HEK293 (cell line): ENCODE results near the gene HSD17B12.
A peak's percentile ranks its signal among the peaks of the same experiment; 100 is the strongest.

Experiments used
- CTCF ChIA-PET: fragments of 350-600 bp; formaldehyde crosslinking; extraction: SDS; loops from one replicate; lab custom pipeline; 2021; ENCODE audit warnings: antibody characterized with exemption; lab: Yijun Ruan, JAX
- POLR2A ChIA-PET: fragments of 300-600 bp; formaldehyde crosslinking; extraction: SDS; loops from one replicate; lab custom pipeline; 2020; ENCODE audit warnings: antibody characterized with exemption, inconsistent platforms; lab: Yijun Ruan, JAX
- H3K27ac ChIP-seq: fragments of 200-500 bp; sonication (Bioruptor generic); 2 replicates; pipeline ENCODE4 v1.5.1; 2014; ENCODE audit warnings: low read depth, low read length, control low read depth, inconsistent platforms; ENCODE audit errors: extremely low read depth
- H3K36me3 ChIP-seq, 2 experiments: fragments of 200-500 bp in 1 of 2; sonication (Bioruptor generic) in 1 of 2; 1 replicate in 1 of 2; 2 replicates in 1 of 2; pipeline ENCODE4 v1.5.1; 2014 to 2017; ENCODE audit warnings: inconsistent platforms in 2 of 2, low read length in 2 of 2; ENCODE audit not compliant: control insufficient read depth in 2 of 2, insufficient read depth in 1 of 2
- H3K4me1 ChIP-seq: fragments of 200-500 bp; sonication (Bioruptor generic); 2 replicates; pipeline ENCODE4 v1.5.1; 2014; ENCODE audit warnings: mild to moderate bottlenecking, low read length, inconsistent platforms; ENCODE audit not compliant: control insufficient read depth, insufficient read depth
- H3K4me3 ChIP-seq: 2 replicates; pipeline ENCODE4 v1.5.1; 2011; ENCODE audit warnings: low read depth, mild to moderate bottlenecking, control low read depth, low read length, moderate library complexity
- H3K9me3 ChIP-seq: fragments of 200-500 bp; sonication (Bioruptor generic); 2 replicates; pipeline ENCODE4 v1.5.1; 2014; ENCODE audit warnings: low read depth, low read length, inconsistent platforms; ENCODE audit not compliant: control insufficient read depth, insufficient read depth
- BCL6B ChIP-seq: fragments of 450-650 bp; formaldehyde crosslinking; IDR thresholded peaks from 2 replicates; pipeline ENCODE4 v1.5.1; 2017; ENCODE audit warnings: missing biosample characterization, missing genetic modification characterization
- HOXA7 ChIP-seq: sonication (generic); formaldehyde crosslinking; IDR thresholded peaks from 2 replicates; pipeline ENCODE4 v1.8.1; 2022; ENCODE audit warnings: missing genetic modification reagents, borderline replicate concordance
- MEIS1 ChIP-seq: sonication (generic); formaldehyde crosslinking; IDR thresholded peaks from 2 replicates; pipeline ENCODE4 v1.8.1; 2022; ENCODE audit warnings: missing genetic modification reagents, mild to moderate bottlenecking, borderline replicate concordance
- MYNN ChIP-seq: fragments of 450-650 bp; formaldehyde crosslinking; IDR thresholded peaks from 2 replicates; pipeline ENCODE4 v1.5.1; 2016; ENCODE audit warnings: missing biosample characterization, missing genetic modification characterization, borderline replicate concordance
- OVOL3 ChIP-seq: fragments of 450-650 bp; formaldehyde crosslinking; IDR thresholded peaks from 2 replicates; pipeline ENCODE4 v1.5.1; 2016; ENCODE audit warnings: missing biosample characterization, missing genetic modification characterization
- PRDM1 ChIP-seq: fragments of 450-650 bp; formaldehyde crosslinking; IDR thresholded peaks from 2 replicates; pipeline ENCODE4; 2016; ENCODE audit warnings: missing biosample characterization, missing genetic modification characterization
- RBAK ChIP-seq: fragments of 450-650 bp; formaldehyde crosslinking; IDR thresholded peaks from 2 replicates; pipeline ENCODE4 v1.5.1; 2016; ENCODE audit warnings: missing biosample characterization, missing genetic modification characterization
- REPIN1 ChIP-seq: fragments of 450-650 bp; formaldehyde crosslinking; IDR thresholded peaks from 2 replicates; pipeline ENCODE4 v1.5.1; 2017; ENCODE audit warnings: missing biosample characterization, missing genetic modification characterization, low read depth
- TRIM28 ChIP-seq: IDR thresholded peaks from 2 replicates; pipeline ENCODE4 v1.6.1; 2011; ENCODE audit warnings: low read length, control low read depth, borderline replicate concordance
- ZBTB11 ChIP-seq: fragments of 450-650 bp; formaldehyde crosslinking; conservative IDR thresholded peaks from 2 replicates; pipeline ENCODE4 v1.5.1; 2016; ENCODE audit warnings: low read depth, missing biosample characterization, missing genetic modification characterization
- ZBTB26 ChIP-seq: fragments of 450-650 bp; formaldehyde crosslinking; optimal IDR thresholded peaks from 2 replicates; pipeline ENCODE3; 2016; ENCODE audit warnings: missing biosample characterization, mild to moderate bottlenecking, missing genetic modification characterization
- ZNF133 ChIP-seq: fragments of 450-650 bp; formaldehyde crosslinking; IDR thresholded peaks from 2 replicates; pipeline ENCODE4 v1.5.1; 2016; ENCODE audit warnings: missing biosample characterization, missing genetic modification characterization
- ZNF157 ChIP-seq: fragments of 450-650 bp; formaldehyde crosslinking; IDR thresholded peaks from 2 replicates; pipeline ENCODE4 v1.5.1; 2016; ENCODE audit warnings: missing biosample characterization, missing genetic modification characterization
- ZNF223 ChIP-seq: fragments of 450-650 bp; formaldehyde crosslinking; IDR thresholded peaks from 2 replicates; pipeline ENCODE4 v1.5.1; 2016; ENCODE audit warnings: missing biosample characterization, missing genetic modification characterization
- ZNF248 ChIP-seq: fragments of 450-650 bp; formaldehyde crosslinking; IDR thresholded peaks from 2 replicates; pipeline ENCODE4 v1.5.1; 2017; ENCODE audit warnings: missing biosample characterization, missing genetic modification characterization
- ZNF280D ChIP-seq: fragments of 450-650 bp; formaldehyde crosslinking; IDR thresholded peaks from 2 replicates; pipeline ENCODE4 v1.5.1; 2016; ENCODE audit warnings: missing biosample characterization, missing genetic modification characterization
- ZNF394 ChIP-seq: fragments of 450-650 bp; formaldehyde crosslinking; IDR thresholded peaks from 2 replicates; pipeline ENCODE4 v1.5.1; 2016; ENCODE audit warnings: missing biosample characterization, missing genetic modification characterization, mild to moderate bottlenecking, moderate library complexity, borderline replicate concordance
- ZNF404 ChIP-seq: fragments of 450-650 bp; formaldehyde crosslinking; IDR thresholded peaks from 2 replicates; pipeline ENCODE4 v1.5.1; 2017; ENCODE audit warnings: missing biosample characterization, missing genetic modification characterization
- ZNF624 ChIP-seq: fragments of 450-650 bp; formaldehyde crosslinking; IDR thresholded peaks from 2 replicates; pipeline ENCODE4 v1.5.1; 2017; ENCODE audit warnings: missing biosample characterization, missing genetic modification characterization
- ZNF654 ChIP-seq: fragments of 450-650 bp; formaldehyde crosslinking; IDR thresholded peaks from 2 replicates; pipeline ENCODE4 v1.5.1; 2016; ENCODE audit warnings: low read depth, missing biosample characterization, missing genetic modification characterization
- ZNF660 ChIP-seq: fragments of 450-650 bp; IDR thresholded peaks from 2 replicates; pipeline ENCODE4 v1.5.1; 2018; ENCODE audit warnings: missing biosample characterization, mild to moderate bottlenecking, missing genetic modification characterization

Gene HSD17B12

GRCh38 chr11:43708776-43709175, 28.2 kb downstream of the HSD17B12 start:
- ChIA-PET POLR2A (interaction anchor here (0.5 kb wide), 1 partner anchor 63 kb away, joined by 4 read pairs; no protein-coding TSS in a partner anchor), CTCF (interaction anchor here (0.5 to 1.7 kb wide), 5 partner anchors 12 to 329 kb away, joined by 3 read pairs; no protein-coding TSS in a partner anchor)
- Histone ChIP-seq H3K4me1 (no peaks in the 10 kb centered on the region), H3K36me3 (no peaks in the 10 kb centered on the region; a peak in 1 of 3 replicates), H3K9me3 (no peaks in the 10 kb centered on the region), H3K4me3 (no peak overlapping the region)
- TF ChIP-seq ZNF654 (tag by site-specific recombination) (0 out of 2 replicates have a peak, but pooled peaks have one; percentile 6), MEIS1 (CRISPR knock-in tag) (no peak), ZNF394 (tag by site-specific recombination) (no peak), ZNF404 (tag by site-specific recombination) (no peak), ZBTB26 (tag by site-specific recombination) (no peak), RBAK (tag by site-specific recombination) (no peak), ZNF660 (tag by site-specific recombination) (no peak)
- TF ChIP-seq, all 188 proteins: peak for 1
- H3K27ac ChIP-seq: no peak overlapping the region

- ChIA-PET CTCF (no interaction called here), POLR2A (no interaction called here)
- Histone ChIP-seq H3K27ac (no peak overlapping the region), H3K4me1 (no peaks in the 10 kb centered on the region), H3K4me3 (no peak overlapping the region)
- TF ChIP-seq REPIN1: no peak
- TF ChIP-seq ZNF133: no peak
- TF ChIP-seq, all 188 proteins: peak for 0
- H3K36me3 ChIP-seq: no peaks in the 10 kb centered on the region; a peak in 1 of 3 replicates
- H3K9me3 ChIP-seq: no peaks in the 10 kb centered on the region
Observed at GRCh38 chr11:43709689-43710088, 29.2 kb downstream of the HSD17B12 start.

- Histone ChIP-seq H3K27ac (no peak overlapping the region), H3K9me3 (no peaks in the 10 kb centered on the region), H3K36me3 (no peaks in the 10 kb centered on the region; a peak in 1 of 3 replicates), H3K4me1 (no peaks in the 10 kb centered on the region), H3K4me3 (no peak overlapping the region)
- ChIA-PET POLR2A (no interaction called here), CTCF (no interaction called here)
- TF ChIP-seq ZNF157 (tag by site-specific recombination) (no peak), ZNF624 (no peak), PRDM1 (tag by site-specific recombination) (no peak), ZNF223 (no peak), ZNF248 (no peak), MYNN (tag by site-specific recombination) (no peak), REPIN1 (no peak), OVOL3 (tag by site-specific recombination) (no peak), HOXA7 (CRISPR knock-in tag) (no peak), BCL6B (no peak), TRIM28 (no peak), ZBTB11 (tag by site-specific recombination) (no peak), ZNF280D (no peak)
Observed at GRCh38 chr11:43712676-43713075, 32.1 kb downstream of the HSD17B12 start.
